ENCODE measurements around the gene SKAP2. TPM values are rescaled to one million over a fixed set of nuclear protein-coding genes. Genes with fewer than 3 reads are reported as not detected.

SKAP2 gene
- total and polyA plus RNA-seq, 2 of the 4 experiments (the other 2 are of a cell fraction) = 5.7 to 7.4 TPM

DNA sequence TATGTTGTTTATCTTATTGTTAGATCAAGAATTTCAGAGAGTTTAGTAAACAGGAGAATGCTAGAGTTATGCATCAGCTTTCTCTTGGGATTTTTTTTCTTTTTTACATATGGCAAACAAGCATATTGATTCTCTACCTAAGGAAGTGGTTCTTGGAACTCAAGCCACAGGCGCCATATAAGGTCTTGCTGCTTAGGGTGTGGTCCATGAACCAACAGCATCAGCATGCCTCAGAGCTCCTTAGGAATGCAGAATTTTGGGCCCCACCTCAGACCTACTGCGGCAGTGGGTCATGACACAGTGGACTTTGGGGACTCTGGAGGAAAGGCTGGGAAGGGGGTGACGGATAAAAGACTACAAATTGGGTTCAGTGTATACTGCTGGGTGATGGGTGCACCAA, 230.8 kb downstream of the SKAP2 start:
- Histone ChIP-seq H3K23ac (ENCODE audit: low read depth, low read length) (no peak overlapping the region), H2BK5ac (ENCODE audit: low read depth, low read length, poor library complexity, severe bottlenecking) (no peak overlapping the region), H3K56ac (ENCODE audit: extremely low read depth, insufficient read depth, low read length) (no peak overlapping the region), H3K9me1 (ENCODE audit: insufficient read depth, low read length) (no peaks in the 10 kb centered on the region), H4K20me1 (ENCODE audit: insufficient read depth, low read length) (no peaks in the 10 kb centered on the region), H4K91ac (ENCODE audit: insufficient read depth, low read depth, low read length) (no peak overlapping the region), H3K18ac (ENCODE audit: low read depth, low read length) (no peak overlapping the region), H2AK9ac (replicated peaks; ENCODE audit: low read depth, low read length, poor library complexity) (no peak overlapping the region), H3K27ac (ENCODE audit: insufficient read depth, low read length) (no peak overlapping the region), H2BK120ac (ENCODE audit: low read depth, low read length) (no peak overlapping the region), H3K9me3 (ENCODE audit: control insufficient read depth, insufficient read depth, low read length) (no peaks in the 10 kb centered on the region), H3K4ac (ENCODE audit: low read depth, low read length) (no peak overlapping the region), H3K79me1 (ENCODE audit: low read depth in 1 of 2, low read length in 2 of 2) (no peaks in the 10 kb centered on the region), H3K36me3 (ENCODE audit: control insufficient read depth, insufficient read depth, low read length) (no peaks in the 10 kb centered on the region), H3K14ac (replicated peaks; ENCODE audit: low read depth, low read length) (no peak overlapping the region), H4K5ac (ENCODE audit: low read depth, low read length) (no peak overlapping the region), H2BK20ac (ENCODE audit: low read depth, low read length) (no peak overlapping the region), H3K9ac (ENCODE audit: low read depth, low read length) (no peak overlapping the region), H4K8ac (ENCODE audit: low read depth in 2 of 2, low read length in 2 of 2) (no peak overlapping the region), H3K27me3 (ENCODE audit: control insufficient read depth, insufficient read depth, low read length) (peaks cover 2% of the 10 kb centered on the region; the same call in 1 of the 2 replicates), H2AK5ac (ENCODE audit: low read depth, low read length) (no peak overlapping the region), H2AFZ (replicated peaks; ENCODE audit: low read length, poor library complexity) (no peak overlapping the region), H3K4me3 (ENCODE audit: insufficient read depth, low read depth, low read length) (no peak overlapping the region), H3K4me2 (ENCODE audit: low read depth, low read length) (no peak overlapping the region), H3K4me1 (ENCODE audit: control insufficient read depth, insufficient read depth, low read length) (no peaks in the 10 kb centered on the region), H2BK15ac (ENCODE audit: low read depth, low read length) (no peak overlapping the region)
- no TSS peak for BruUV-seq (replicated peaks)
- WGBS, 2 experiments (ENCODE audit: extremely low coverage in 2 of 2, insufficient read length in 1 of 2) = no CpG with 5 or more reads among the region's 3 CpGs
- DNase-seq (no peak), ATAC-seq (ENCODE audit: low read depth) (no peak)
- CTCF ChIA-PET = no interaction called here
- POLR2A ChIA-PET (ENCODE audit: unreplicated experiment) = no interaction called here
- no peak for TF ChIP-seq SMC3 (IDR thresholded peaks at IDR 0.05; ENCODE audit: low read depth, low read length)
- TF ChIP-seq MXI1 (IDR thresholded peaks at IDR 0.05; ENCODE audit: borderline replicate concordance, low read depth, low read length) = no peak
- no peak for TF ChIP-seq BHLHE40 (IDR thresholded peaks at IDR 0.05; ENCODE audit: low read depth, low read length)
- TF ChIP-seq, protein P1, sequence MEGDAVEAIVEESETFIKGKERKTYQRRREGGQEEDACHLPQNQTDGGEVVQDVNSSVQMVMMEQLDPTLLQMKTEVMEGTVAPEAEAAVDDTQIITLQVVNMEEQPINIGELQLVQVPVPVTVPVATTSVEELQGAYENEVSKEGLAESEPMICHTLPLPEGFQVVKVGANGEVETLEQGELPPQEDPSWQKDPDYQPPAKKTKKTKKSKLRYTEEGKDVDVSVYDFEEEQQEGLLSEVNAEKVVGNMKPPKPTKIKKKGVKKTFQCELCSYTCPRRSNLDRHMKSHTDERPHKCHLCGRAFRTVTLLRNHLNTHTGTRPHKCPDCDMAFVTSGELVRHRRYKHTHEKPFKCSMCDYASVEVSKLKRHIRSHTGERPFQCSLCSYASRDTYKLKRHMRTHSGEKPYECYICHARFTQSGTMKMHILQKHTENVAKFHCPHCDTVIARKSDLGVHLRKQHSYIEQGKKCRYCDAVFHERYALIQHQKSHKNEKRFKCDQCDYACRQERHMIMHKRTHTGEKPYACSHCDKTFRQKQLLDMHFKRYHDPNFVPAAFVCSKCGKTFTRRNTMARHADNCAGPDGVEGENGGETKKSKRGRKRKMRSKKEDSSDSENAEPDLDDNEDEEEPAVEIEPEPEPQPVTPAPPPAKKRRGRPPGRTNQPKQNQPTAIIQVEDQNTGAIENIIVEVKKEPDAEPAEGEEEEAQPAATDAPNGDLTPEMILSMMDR (conservative IDR thresholded peaks at IDR 0.05; ENCODE audit: low read depth, low read length) = no peak
- intact Hi-C loops (cut with micrococcal nuclease) = no loop called here
- dilution Hi-C loops (cut with HindIII; ENCODE audit: low sequenced_read_pairs, unreplicated experiment) = no loop called here
- in situ Hi-C loops (cut with MboI; ENCODE audit: low sequenced_read_pairs) = no loop called here
